Astrocyte of the hippocampus (primary cell): ENCODE data around the gene ECE1.
"Not testable (repeated sequence)": the region's sequence is repeated elsewhere in the genome, so short reads cannot be mapped to it uniquely, and the experiment has no call there.

Experiments used
- DNase-seq: peaks from one replicate; pipeline ENCODE4 v3.0.0; 2011; ENCODE audit warnings: low read depth, low spot score

The ECE1 gene

DNA sequence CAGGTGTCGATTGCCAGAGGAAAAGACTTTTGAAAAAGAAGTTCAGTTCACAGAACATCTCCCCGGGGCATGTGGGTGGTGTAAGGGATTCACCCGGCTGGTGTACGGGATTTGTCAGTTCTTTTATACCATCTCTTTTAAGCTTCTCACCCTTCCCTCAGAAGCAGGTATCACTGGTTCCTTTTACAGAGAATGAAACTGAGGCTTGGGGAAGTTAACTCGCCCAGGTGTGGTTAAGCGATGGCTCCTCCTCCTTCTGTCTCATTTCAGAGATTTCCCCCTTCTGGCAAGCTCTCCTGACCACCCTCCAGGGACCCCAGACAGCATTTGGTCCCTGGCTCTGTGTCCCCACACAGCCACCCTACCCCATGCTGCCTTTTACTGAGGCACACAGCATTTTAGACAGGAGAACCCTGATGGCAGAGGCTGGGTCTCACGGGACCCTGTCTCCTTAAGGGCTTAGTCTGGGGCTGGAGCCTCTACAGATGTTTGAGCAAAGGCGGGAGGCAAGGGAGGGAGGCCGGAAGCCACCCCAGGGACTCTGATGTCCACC lies 2.8 kb upstream of the ECE1 start:
- no peak for DNase-seq

DNA sequence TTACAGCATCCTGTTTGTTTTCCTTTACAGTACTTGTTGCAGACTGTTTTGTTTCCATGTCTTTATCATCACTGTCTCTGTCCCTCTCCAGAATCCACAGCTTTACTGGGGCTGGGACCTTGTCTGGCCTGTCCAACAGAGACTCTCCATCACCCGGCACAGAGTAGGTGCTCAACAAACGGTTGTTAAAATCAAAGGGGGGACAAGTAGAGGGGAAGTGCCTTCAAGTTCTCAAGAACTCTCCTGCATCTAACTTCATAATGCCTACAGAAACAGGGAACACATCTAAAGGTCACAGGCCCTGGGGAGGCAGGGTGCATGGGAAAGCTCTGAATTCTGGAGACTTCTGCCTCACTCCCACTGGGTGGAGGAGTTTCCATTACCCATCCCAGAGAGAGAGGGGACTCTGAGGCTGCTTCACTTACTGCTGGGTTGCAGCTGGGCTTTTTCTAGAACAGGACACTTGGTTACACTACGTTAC lies 2.3 kb upstream of the ECE1 start:
- DNase-seq: no peak

DNA sequence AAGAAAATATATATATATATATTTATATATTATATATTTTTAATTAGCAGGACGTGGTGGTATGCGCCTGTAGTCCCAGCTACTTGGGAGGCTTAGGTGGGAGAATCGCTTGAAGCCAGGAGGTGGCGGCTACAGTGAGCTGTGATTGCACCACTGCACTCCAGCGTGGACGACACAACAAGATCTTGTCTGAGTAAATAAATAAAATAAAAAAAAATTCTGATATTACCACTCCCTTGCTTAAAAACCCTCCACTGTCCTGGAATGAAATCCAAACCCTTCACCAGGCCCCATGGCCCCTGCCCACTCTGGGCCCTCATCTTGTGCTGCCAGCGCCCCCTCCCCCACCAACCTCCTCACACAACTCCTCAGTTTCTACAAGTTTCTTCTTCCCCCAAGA lies 1.7 kb upstream of the ECE1 start:
- DNase-seq: no peak

DNA sequence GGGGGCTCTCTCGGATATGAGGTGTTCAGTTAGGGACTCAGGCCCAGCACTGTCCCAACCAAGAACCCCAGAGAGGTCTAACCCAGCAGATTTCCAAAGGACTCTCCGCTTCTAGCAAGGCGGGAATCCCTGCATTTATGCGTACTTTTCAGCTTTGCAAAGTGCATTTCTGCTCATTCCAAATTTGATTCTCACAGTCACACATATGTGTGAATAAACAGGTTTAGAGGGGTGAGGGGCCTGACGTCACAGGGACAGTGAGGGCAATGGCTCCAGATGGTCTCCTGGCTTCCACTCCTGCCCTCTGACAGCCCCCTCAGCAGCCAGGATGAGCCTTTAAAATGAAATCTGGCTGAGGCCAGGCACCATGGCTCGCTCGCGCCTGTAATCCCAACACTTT lies 921 bp upstream of the ECE1 start:
- no peak for DNase-seq

DNA sequence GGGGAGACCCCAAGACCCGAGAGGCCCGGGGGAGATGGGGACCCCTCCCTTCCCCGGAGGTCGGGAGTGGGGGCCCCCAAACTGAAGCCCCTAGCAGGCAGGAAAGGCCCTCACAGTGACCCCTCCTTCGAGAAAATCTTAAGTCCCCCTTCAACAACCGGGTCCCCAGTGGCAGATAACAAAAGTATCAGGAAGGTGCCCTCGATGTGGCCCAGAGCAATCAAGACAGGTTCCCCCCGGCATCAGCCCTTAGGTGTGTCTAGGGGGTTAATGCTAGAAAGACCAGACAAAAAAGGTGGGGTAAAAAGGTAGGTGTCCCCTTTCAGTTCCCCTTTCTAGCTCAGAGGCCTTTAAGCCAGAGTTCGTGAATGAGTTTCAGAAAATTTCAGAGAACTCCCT lies 282 bp upstream of the ECE1 start:
- DNase-seq: no peak

DNA sequence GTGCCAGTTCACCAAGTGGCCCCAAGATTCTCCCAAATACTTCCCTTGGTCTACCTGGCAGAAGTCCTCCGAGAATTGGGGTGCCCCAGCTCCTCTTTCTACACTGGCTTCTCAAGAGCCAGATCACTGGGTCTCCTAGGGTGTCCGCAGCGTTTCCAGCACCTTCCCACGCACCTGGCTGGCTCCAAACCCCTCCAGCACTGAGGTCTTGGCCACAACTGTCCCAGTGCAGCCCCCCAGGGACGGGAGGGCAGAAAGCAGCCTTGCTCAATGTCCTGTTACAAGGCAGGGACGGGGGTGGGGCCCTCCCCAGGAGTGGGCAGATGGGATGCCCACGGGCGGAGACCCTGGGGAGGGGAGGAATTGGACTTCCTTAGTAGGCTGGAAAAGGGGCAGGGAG lies 1.1 kb downstream of the ECE1 start:
- no peak for DNase-seq

DNA sequence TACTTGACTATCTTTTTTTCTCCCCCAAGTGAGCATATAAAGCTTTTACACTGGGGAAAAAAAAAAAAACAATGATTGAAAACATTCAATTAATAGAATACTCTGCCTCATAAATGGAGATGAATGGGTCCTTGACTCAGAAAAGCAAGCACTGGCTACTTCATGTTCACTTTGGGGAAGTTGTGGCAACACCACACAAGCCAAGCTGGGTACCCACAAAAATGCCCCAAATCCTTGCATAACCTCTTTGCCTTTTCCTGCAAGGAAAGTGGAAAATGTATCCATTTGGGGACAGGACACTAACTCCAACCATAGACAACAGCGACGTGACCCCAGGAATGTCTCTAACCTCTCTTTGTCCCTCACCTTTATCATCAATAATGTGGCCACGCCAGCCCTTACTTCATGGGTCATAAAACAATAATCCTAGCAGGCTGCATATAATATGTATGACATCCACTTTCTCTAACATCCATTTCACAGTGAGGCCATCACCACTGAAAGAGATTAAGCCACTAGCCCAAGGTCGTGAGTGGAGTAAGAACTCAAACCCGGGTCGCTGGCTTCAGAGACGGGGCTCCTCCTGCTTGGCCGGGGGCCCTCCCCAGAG lies 2.3 kb downstream of the ECE1 start:
- DNase-seq: no peak

DNA sequence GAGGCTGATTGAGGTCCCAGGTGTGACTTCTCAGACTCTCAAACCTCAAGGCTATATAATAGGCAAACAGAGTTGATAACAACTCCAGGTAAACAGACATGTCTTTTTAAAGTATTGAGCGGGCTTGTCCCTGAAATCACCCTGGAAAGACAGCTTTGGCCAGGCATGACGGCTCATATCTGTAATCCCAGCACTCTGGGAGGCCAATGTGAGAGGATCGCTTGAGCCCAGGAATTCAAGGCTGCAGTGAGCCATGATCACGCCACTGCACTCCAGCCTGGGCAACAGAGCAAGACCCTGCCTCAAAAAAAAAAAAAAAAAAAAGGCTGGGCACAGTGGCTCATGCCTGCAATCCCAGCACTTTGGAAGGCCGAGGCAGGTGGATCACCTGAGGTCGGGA lies 4.9 kb downstream of the ECE1 start:
- DNase-seq: not testable (repeated sequence)

DNA sequence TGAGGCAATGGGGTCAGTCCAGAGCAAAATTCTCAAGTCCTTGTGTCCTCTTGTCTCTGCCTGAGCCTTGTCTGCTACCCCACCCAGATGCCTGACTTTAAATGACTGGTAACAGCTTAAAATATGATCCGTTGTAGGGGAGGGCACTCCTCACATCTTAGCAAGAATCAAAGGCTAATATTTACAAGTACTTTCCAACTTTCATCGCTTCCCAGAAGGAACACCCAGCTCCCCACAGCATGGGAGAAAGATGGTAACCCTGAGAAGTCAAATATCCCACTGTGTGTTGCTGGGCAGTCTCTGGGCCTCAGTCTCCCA lies 5.2 kb downstream of the ECE1 start:
- no peak for DNase-seq

DNA sequence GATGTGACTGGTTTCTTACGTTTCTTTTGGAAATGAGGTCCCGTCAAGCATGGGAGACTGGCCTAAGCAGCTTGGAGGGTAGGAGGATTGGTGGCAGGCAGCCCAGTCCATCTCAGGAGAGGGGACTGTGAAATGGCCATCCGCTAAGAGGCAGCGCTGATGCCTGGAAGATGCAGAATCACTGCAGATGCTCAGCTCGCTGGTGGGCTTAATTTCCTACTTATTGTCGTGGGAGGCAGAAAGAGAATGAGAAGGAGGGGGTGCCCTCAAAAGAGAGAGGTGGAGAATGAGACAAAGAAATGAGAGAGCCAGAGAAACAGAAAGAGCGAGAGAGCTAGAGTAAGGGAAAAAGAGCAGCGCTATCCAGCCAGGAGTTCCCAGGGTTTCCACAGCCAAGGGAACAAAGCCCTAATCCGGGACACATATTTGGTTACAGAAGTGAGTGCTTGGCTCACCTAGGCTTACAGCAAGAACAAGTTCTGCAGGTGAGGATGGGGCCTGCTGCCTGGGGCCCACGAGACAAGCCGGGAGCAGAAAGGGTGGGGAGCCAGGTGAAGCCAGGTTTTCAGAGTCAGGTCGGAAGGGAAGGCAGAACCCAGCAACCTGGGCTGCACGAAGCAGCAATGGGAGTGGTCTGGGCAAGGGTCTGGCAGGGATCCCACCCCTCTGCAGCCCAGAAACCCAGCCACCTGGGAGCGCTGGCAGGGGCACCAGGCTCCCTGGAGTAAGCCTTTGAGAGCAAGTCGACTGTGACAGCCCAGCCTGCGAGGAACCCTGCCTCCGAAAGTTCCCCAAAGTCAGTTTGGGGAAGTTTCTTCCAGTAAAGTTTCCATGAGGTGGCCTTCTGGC lies 5.8 kb downstream of the ECE1 start:
- peak; percentile 45 for DNase-seq

DNA sequence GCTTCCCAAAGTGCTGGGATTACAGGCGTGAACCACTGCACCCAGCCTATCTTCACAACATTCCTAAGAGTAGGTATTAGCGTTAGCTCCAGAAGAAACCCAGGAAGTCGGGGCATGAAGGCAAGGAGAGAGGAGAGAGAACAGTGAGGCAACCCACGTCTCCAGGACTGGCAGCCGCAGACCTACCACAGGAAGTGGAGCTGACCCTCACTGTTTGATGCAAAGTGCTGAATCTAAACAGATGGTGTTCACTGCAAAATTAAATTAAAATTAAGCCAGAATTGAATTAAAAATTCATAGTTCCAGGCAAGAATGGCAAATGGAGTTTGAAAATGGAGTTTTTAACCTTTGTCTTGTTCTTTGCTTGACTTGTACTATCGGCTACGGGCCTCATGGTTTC lies 6.7 kb downstream of the ECE1 start:
- DNase-seq: no peak

DNA sequence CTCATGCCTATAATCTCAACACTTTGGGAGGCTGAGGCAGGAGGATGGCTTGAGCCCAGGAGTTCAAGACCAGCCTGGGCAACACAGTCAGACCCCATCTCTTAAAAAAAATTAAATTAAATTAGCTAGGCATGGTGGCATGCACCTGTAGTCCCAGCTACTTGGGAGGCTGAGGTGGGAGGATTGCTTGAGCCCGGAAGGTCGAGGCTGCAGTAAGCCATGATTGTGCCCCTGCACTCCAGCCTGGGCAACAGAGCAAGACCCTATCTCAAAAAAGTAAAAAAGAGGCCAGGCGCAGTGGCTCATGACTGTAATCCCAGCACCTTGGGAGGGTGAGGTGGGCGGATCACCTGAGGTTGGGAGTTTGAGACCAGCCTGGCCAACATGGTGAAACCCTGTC lies 8.2 kb downstream of the ECE1 start:
- DNase-seq: not testable (repeated sequence)

DNA sequence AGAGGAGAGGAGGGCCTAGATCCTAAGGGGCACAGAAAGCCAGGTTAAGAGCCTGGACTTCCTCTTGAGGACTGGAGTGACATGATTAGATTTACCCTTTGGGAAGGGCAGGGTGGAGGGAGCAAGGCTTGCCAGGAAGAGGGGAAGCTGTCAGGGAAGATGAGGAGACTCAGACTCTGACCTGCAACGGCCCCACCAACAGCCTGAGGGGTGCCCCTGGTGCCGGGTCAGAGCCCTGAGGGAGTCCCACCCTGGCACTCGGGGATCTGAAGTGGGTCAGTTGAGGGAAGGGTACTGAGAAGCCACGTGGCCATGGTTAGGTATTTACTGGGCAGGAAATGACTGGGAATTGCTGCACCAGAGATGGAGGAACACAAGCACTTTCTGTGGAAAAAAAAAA lies 9.8 kb downstream of the ECE1 start:
- no peak for DNase-seq

DNA sequence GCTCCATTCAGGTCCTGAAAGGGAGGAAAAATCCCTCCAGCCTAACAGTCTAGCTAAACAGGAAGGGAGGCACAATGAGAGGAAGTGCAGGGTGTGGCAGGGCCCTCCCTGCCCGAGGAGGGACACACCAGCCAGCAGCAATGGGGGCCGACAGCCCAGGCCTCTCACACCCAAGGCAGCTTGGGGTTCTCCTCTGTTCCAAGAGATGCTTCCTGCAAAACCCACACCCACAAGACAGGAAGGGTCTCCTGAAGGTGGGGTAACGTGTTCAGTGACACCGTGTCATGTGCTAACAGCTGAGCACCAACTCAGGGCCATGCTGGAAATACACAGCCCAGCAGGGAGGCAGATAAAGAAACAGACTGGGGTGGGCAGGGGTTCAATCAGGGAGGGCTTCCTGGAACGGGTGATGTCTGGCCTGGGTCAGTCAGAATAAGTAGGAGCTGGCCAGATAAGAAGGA lies 10.2 kb downstream of the ECE1 start:
- no peak for DNase-seq

DNA sequence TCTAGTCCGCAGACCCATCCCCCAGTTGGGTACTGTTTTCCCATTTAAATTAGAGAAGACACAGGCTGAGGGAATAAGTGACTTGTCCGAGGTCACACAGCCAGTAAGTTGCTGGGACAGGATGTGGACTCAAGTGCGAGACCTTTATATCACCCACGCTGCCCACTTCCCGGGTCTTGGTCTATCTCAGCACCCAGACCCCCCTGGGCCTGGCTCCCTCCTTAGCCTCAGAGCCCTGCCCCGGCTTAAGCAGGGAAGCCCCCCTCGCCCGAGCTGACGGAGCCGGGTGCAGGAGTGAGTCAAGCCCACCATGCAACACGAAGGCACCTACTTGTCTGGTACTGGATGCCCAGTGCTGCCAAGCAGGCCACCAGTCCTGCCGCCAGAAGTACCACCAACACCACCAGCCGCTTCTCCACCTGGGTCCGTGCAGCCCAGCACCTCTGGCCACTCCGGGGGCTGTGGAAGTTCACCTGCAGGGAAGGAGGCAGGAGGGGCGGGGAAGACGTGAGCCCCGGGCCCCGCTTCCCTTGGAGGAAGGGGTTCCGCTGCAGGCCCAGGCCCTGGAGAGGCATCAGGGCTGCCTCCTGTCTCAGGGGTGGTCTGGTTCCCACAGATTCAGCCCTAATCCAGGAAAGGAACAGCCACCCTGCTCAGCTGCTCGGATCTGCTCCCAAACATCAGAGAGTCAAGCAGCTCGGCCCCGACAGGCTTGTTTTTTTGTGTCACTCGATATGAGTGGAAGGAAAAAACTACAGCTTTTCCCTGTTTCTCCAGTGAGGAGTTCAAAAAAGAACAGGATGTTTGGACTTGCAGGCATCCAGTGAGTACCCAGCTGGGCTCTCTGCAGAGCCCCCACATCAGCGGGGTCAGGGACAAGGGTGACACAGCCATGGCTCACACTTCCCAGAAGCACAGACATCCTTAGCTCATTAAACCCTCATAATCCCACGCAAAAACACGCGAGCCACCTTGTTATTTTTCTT lies 11.1 kb downstream of the ECE1 start:
- no peak for DNase-seq

DNA sequence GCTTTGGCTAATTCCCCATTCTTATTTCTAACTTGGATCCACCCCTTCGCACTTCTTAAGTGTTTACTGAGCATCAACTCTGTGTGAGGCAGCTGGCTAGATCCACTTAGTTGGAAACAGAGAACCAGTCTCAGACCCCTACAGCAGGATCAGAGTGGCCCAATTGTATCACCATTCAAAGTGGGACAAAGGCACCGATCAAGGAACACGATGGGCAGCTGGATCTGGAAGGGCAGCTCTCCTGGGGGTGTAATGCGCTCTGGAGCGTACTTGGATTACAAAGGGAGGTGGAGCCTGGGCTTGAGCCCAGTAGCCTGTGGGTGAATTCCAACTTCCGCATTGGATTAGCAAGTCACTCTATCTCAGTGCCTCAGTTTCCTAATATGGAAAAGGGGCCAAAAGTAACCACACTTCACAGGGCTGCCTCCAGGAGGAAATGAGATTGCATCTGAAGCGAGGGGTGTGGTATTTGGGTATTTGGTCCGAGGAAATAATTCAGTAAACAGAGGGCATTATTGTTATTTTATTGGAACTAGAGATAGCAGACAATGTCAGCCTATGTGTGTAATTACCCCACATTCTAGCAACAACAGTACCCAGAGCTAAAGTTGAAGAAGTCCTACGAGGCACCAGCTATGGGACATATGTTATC lies 11.9 kb downstream of the ECE1 start:
- DNase-seq: peak; percentile 74

DNA sequence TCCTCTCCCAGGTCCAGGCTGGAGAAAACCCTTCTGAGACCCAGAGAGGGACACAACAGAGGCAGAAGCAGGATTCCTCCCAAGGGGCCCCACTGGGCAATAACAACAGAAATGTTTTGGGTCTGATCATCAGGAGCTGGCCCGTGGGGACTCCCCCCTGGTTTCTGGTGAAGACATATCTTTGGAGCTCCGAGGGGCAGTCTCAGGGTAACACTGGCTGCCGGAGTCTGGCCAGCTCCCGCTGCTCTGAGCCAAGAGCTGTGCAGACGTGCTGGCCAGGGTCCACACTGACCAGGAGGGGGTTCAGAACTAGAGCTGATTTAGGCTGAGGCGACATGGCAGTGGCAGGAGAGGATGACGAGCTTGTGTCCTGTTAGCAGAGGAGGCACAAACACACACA lies 13.1 kb downstream of the ECE1 start:
- DNase-seq: no peak

DNA sequence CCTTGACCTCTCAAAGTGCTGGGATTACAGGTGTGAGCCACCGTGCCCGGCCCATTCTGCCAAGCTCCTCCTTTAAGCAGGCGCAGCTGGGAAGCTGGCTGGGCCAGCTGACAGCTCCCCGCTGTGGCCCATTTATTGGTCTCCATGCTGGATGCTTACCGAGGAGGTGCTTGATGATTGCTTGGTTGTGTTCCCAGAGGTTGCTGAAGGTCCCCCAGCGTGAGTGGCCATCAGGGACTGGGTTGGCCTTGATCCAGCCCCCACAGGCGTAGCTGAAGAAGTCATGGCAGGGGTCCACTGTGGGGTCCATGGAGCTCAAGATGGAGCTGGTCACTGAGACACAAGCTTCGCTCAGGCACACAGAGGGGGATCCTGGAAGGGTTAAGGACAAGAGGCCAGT lies 17.7 kb downstream of the ECE1 start:
- DNase-seq: no peak

DNA sequence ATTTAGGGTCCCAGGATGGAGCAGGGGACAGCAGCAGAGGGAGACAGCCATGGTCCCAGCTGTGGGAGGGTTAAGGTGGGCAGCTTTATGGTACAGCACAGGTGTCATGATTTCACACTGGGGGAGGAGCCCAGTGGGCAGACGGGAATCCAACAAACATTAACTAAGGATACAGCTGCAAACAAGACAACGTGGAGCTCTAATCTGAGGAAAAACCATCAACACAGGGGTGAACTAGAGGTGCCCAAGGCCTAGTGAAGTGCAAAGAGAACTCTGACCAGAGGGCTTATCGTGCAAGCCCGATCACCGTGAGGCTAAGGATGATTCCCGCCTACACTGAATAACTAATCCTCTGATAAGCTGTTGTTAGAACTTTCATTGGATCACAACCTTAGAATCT lies 18.7 kb downstream of the ECE1 start:
- DNase-seq: no peak

DNA sequence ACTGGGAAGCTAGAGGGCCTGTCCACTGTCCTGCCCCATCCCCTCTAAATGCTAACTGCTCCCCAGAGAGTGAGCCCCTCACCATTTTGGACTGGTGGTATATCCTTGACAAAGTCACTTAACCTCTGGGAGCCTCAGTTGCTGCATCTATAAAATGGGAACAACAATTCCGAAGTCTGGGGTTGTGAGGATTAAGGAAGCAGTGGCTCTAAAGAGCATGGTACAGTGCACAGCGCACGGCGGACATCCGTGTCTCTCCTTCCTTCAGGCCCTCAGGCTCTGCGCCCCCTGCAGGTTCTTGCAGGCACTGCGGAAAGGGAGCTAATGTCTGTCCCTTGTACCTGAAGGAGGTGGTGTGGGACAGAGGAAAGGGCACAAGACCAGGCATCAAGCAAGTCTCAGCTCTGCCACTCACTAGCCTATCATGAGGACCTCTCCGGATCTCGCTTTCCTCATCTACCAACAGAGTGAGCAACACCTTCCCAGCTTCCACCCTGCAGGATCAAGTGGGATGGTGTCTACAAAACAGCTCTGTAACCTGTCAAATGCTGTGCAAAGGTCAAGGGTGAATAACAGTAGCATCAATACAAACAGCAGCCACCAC lies 20.1 kb downstream of the ECE1 start:
- DNase-seq: peak; percentile 62
